WTC11 (cell line): ENCODE measurements around the gene DCUN1D2. TPM values are rescaled to one million over a fixed set of nuclear protein-coding genes. Genes with fewer than 3 reads are reported as not detected.

Experiments
- ATAC-seq: fragments of 200-7000 bp; cut with Tn5 transposase; 2 replicates; pipeline ENCODE4 v1.10.0; 2021; ENCODE audit warnings: mild to moderate bottlenecking, moderate library complexity
- CTCF ChIA-PET: fragments of 300-600 bp; sonication (Branson Sonifier 250); formaldehyde crosslinking; loops from one replicate; lab custom pipeline; 2021; ENCODE audit warnings: antibody characterized with exemption; lab: Charles Lee
- POLR2A ChIA-PET: fragments of 350-600 bp; sonication (Branson Sonifier 250); formaldehyde crosslinking; loops from one replicate; lab custom pipeline; 2021; ENCODE audit warnings: antibody characterized with exemption; lab: Charles Lee
- DNase-seq: peaks from one replicate; pipeline ENCODE4 v3.0.0; 2021; ENCODE audit warnings: low spot score
- H3K27ac Mint-ChIP-seq: 2 replicates; pipeline ENCODE4 v1.8.0; 2021; ENCODE audit warnings: mixed read lengths
- H3K27me3 Mint-ChIP-seq: 2 replicates; pipeline ENCODE4 v1.8.0; 2021; ENCODE audit warnings: low read depth, mild to moderate bottlenecking, moderate library complexity, mixed read lengths
- H3K36me3 Mint-ChIP-seq: 2 replicates; pipeline ENCODE4 v1.8.0; 2021; ENCODE audit warnings: mixed read lengths
- H3K4me1 Mint-ChIP-seq: 2 replicates; pipeline ENCODE4 v1.8.0; 2022; ENCODE audit warnings: mixed read lengths
- H3K4me3 Mint-ChIP-seq: 2 replicates; pipeline ENCODE4 v1.8.0; 2021; ENCODE audit warnings: mild to moderate bottlenecking, moderate library complexity, mixed read lengths
- H3K9me3 Mint-ChIP-seq: 2 replicates; pipeline ENCODE4 v1.8.0; 2021; ENCODE audit warnings: mixed read lengths
- ATF1 ChIP-seq: sonication (generic); formaldehyde crosslinking; IDR thresholded peaks from 2 replicates; pipeline ENCODE4 v1.8.1; 2023; ENCODE audit warnings: mild to moderate bottlenecking, moderate library complexity, missing genetic modification reagents
- CBFB ChIP-seq: sonication (generic); formaldehyde crosslinking; IDR thresholded peaks from 2 replicates; pipeline ENCODE4 v1.8.1; 2022; ENCODE audit warnings: mild to moderate bottlenecking, low read depth, missing genetic modification reagents
- EMX1 ChIP-seq: fragments of 250-450 bp; sonication (Bioruptor Pico); IDR thresholded peaks from 2 replicates; pipeline ENCODE4 v1.8.0; 2021; ENCODE audit warnings: mild to moderate bottlenecking
- FOXJ3 ChIP-seq: sonication (generic); formaldehyde crosslinking; IDR thresholded peaks from 2 replicates; pipeline ENCODE4 v1.9.0; 2021; ENCODE audit warnings: missing genetic modification reagents, mild to moderate bottlenecking, borderline replicate concordance
- FOXK1 ChIP-seq: sonication (generic); formaldehyde crosslinking; IDR thresholded peaks from 2 replicates; pipeline ENCODE4 v1.8.0; 2022; ENCODE audit warnings: mild to moderate bottlenecking, moderate library complexity, missing genetic modification reagents
- GTF2I ChIP-seq: fragments of 250-450 bp; sonication (Bioruptor Pico); conservative IDR thresholded peaks from 2 replicates; pipeline ENCODE4 v1.4.0; 2021; ENCODE audit warnings: mild to moderate bottlenecking
- NR2C2 ChIP-seq: sonication (generic); formaldehyde crosslinking; IDR thresholded peaks from 2 replicates; pipeline ENCODE4 v1.8.0; 2022; ENCODE audit warnings: mild to moderate bottlenecking, missing genetic modification reagents
- OVOL2 ChIP-seq: fragments of 250-450 bp; sonication (Bioruptor Pico); IDR thresholded peaks from 2 replicates; pipeline ENCODE4 v1.9.0; 2021; ENCODE audit warnings: mild to moderate bottlenecking, borderline replicate concordance
- PRRX2 ChIP-seq: fragments of 250-450 bp; sonication (Bioruptor Pico); IDR thresholded peaks from 2 replicates; pipeline ENCODE4 v1.8.0; 2021; ENCODE audit warnings: mild to moderate bottlenecking
- RELA ChIP-seq: sonication (generic); formaldehyde crosslinking; IDR thresholded peaks from 2 replicates; pipeline ENCODE4 v1.8.1; 2022; ENCODE audit warnings: missing genetic modification reagents, mild to moderate bottlenecking, borderline replicate concordance
- TEAD1 ChIP-seq: sonication (generic); formaldehyde crosslinking; IDR thresholded peaks from 2 replicates; pipeline ENCODE4 v1.8.0; 2022; ENCODE audit warnings: mild to moderate bottlenecking, missing genetic modification reagents
- TEAD4 ChIP-seq: sonication (generic); formaldehyde crosslinking; IDR thresholded peaks from 2 replicates; pipeline ENCODE4 v1.8.0; 2022; ENCODE audit warnings: mild to moderate bottlenecking, missing genetic modification reagents
- ZNF396 ChIP-seq: fragments of 250-450 bp; sonication (Bioruptor Pico); IDR thresholded peaks from 2 replicates; pipeline ENCODE4 v1.8.0; 2021; ENCODE audit warnings: mild to moderate bottlenecking, moderate library complexity, borderline replicate concordance
- ZNF423 ChIP-seq: fragments of 250-450 bp; sonication (Bioruptor Pico); IDR thresholded peaks from 2 replicates; pipeline ENCODE4 v2.1.2; 2022; ENCODE audit warnings: mild to moderate bottlenecking, moderate library complexity
- ZNF671 ChIP-seq: fragments of 250-450 bp; sonication (Bioruptor Pico); IDR thresholded peaks from 2 replicates; pipeline ENCODE4 v1.8.0; 2021; ENCODE audit warnings: mild to moderate bottlenecking
- total RNA-seq: library from RNA; stranded (reverse); gene quantifications from 3 replicates; pipeline ENCODE4 v1.2.3, GENCODE V29; 2021
- TF ChIP-seq, protein P1 (sequence below): sonication (generic); formaldehyde crosslinking; conservative IDR thresholded peaks from 2 replicates; pipeline ENCODE4 v1.8.1; 2022; ENCODE audit warnings: mild to moderate bottlenecking, missing genetic modification reagents
- TF ChIP-seq, protein P2 (sequence below): sonication (generic); formaldehyde crosslinking; IDR thresholded peaks from 2 replicates; pipeline ENCODE4 v1.8.0; 2022; ENCODE audit warnings: mild to moderate bottlenecking, missing genetic modification reagents
- TF ChIP-seq, protein P3 (sequence below): sonication (generic); formaldehyde crosslinking; IDR thresholded peaks from 2 replicates; pipeline ENCODE4 v1.8.0; 2023; ENCODE audit warnings: mild to moderate bottlenecking, missing genetic modification reagents
- TF ChIP-seq, protein P4 (sequence below): sonication (generic); formaldehyde crosslinking; IDR thresholded peaks from 2 replicates; pipeline ENCODE4 v1.8.1; 2022; ENCODE audit warnings: mild to moderate bottlenecking, missing genetic modification reagents, moderate library complexity, borderline replicate concordance
- TF ChIP-seq, protein P5 (sequence below): sonication (generic); formaldehyde crosslinking; IDR thresholded peaks from 2 replicates; pipeline ENCODE4 v1.8.0; 2022; ENCODE audit warnings: mild to moderate bottlenecking, missing genetic modification reagents
- TF ChIP-seq, protein P6 (sequence below): sonication (generic); formaldehyde crosslinking; IDR thresholded peaks from 2 replicates; pipeline ENCODE4 v1.8.1; 2023; ENCODE audit warnings: mild to moderate bottlenecking, moderate library complexity, missing genetic modification reagents
- TF ChIP-seq, protein P7 (sequence below): fragments of 250-450 bp; sonication (Bioruptor Pico); IDR thresholded peaks from 2 replicates; pipeline ENCODE4 v1.9.0; 2021; ENCODE audit warnings: mild to moderate bottlenecking

Gene DCUN1D2
- total RNA-seq, 1 experiment from 2014 or later = 42.5 TPM

DNA sequence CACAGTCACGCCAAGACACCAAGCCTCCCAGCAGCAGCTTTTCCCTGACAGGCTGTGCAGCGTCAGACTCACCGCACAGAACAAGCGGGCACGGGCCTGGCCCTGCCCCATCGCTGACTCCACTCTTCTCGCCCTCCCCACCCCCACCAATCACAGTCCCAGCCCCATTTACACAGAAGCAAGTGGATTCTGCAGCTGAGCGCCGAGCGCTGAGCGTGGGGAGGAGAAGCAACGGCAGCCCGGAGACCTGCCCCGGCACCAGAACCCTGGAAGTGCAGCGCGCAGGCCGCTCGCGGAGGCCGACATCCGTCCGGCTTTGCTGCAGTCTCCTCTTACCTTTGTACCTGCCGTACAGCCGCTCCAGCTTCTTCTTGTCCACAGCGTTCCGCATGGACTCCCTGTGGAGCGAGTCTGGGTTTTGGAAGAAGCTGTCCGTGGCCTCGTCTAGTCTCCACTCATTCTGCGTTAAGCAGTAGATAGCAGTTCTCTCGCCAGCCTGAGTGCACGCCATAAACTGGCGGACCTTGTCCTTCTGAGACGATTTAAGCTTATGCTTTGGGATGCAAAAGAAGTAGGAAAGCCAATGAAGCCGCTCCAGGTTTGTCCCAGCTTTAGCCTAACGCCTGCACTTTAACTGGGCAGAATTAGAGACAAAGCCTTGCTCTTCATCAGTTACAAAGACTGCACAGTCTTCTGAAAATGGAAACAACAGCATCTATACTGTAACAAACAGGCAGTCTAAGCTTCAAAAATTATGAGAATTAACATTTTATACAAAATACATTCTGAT, 6.8 kb downstream of the DCUN1D2 start:
- ChIA-PET POLR2A (no interaction called here), CTCF (interaction anchor here (0.6 to 0.7 kb wide), 2 partner anchors 33 to 79 kb away, joined by 3 read pairs; no protein-coding TSS in a partner anchor)
- Mint-ChIP-seq H3K4me3 (no peak overlapping the region; the same call in 1 of the 2 replicates), H3K27me3 (no peaks in the 10 kb centered on the region), H3K9me3 (no peaks in the 10 kb centered on the region)
- ATAC-seq (peak; percentile 44; the same call in 1 of the 2 replicates), DNase-seq (peak; percentile 23)
- TF ChIP-seq RELA (0 out of 2 replicates have a peak, but pooled peaks have one; percentile 33), EMX1 (CRISPR knock-in tag) (no peak), ATF1 (CRISPR knock-in tag) (no peak)
- TF ChIP-seq, all 79 proteins: peak for 1
- Mint-ChIP-seq H3K36me3 (peaks cover 22% of the 10 kb centered on the region), H3K27ac (peak overlapping the region; percentile 85), H3K4me1 (peaks cover 40% of the 10 kb centered on the region)

DNA sequence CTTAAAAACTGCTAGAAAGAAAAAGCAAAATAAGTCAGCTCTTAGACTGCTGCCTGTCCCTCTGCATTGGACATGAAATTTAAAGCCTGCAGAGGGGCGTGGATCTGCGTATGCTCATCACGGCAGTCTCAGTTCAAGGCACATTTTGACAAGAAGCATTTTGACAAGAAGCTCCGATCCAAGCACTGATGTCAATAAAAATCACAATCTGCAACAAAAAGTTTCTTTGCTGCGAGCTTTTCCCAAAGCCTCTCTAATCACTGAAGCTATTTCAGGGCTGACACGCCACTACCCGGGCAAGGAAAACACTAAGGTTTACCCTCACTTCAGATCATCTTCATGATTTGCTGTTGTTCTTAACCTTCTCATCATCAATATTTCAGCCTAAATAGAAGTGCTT, 7.4 kb downstream of the DCUN1D2 start:
- Mint-ChIP-seq H3K27ac (peak overlapping the region; percentile 85), H3K9me3 (no peaks in the 10 kb centered on the region), H3K36me3 (peaks cover 23% of the 10 kb centered on the region), H3K27me3 (no peaks in the 10 kb centered on the region), H3K4me3 (no peak overlapping the region), H3K4me1 (peaks cover 34% of the 10 kb centered on the region)
- no peak for ATAC-seq
- ChIA-PET POLR2A (no interaction called here), CTCF (interaction anchor here (0.8 kb wide), 1 partner anchor 32 kb away, joined by 3 read pairs; no protein-coding TSS in a partner anchor)
- TF ChIP-seq, protein P1, sequence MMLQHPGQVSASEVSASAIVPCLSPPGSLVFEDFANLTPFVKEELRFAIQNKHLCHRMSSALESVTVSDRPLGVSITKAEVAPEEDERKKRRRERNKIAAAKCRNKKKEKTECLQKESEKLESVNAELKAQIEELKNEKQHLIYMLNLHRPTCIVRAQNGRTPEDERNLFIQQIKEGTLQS = no peak
- TF ChIP-seq TEAD1 (CRISPR knock-in tag) (no peak), ZNF396 (CRISPR knock-in tag) (no peak)
- no peak for DNase-seq

DNA sequence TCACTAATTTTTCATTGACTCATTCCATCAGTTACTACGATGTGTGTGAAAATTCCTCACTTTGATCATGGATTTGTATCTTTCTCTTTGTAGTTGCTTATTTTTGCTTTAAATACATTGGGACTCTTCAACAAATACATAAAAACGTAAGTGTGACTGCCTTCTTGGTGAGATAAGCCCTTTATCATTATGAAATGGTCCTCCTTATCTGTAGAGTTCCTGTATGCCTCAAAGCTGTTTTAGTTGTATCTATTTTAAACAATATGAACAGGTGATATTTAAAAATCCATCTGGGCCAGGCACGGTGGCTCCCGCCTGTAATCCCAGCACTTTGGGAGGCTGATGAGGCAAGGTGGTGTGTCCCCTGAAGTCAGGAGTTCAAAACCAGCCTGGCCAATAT, 11.3 kb downstream of the DCUN1D2 start:
- H3K4me3 Mint-ChIP-seq = no peak overlapping the region
- ChIA-PET POLR2A (no interaction called here), CTCF (no interaction called here)
- no peaks in the 10 kb centered on the region for H3K9me3 Mint-ChIP-seq
- peaks cover 58% of the 10 kb centered on the region for H3K36me3 Mint-ChIP-seq
- H3K27me3 Mint-ChIP-seq = no peaks in the 10 kb centered on the region
- H3K4me1 Mint-ChIP-seq = peaks cover 11% of the 10 kb centered on the region
- no peak for ATAC-seq
- DNase-seq = no peak
- TF ChIP-seq OVOL2 (no peak), GTF2I (CRISPR knock-in tag) (no peak), FOXK1 (CRISPR knock-in tag) (no peak)
- no peak overlapping the region for H3K27ac Mint-ChIP-seq

DNA sequence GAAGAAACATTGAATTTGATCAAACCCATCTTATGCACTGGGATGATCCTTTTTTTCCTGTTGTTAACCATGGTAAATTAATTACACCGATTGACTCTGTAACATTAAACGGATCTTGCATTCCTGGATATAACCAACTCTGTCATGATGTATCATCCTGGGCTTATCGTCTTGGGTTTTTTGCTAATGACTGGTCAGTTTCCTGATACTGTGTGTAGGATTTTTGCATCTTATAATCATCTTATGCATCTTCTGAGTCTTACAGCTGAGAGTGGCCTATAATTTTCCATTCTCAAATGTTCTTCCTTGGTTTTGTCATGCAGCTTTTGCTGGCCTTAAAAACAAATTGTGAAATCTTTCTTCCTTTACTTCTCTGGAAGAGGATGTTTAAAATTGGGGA, 12.8 kb downstream of the DCUN1D2 start:
- no peak overlapping the region for H3K4me3 Mint-ChIP-seq
- no peaks in the 10 kb centered on the region for H3K4me1 Mint-ChIP-seq
- no peaks in the 10 kb centered on the region for H3K27me3 Mint-ChIP-seq
- POLR2A ChIA-PET = no interaction called here
- CTCF ChIA-PET = no interaction called here
- H3K27ac Mint-ChIP-seq = no peak overlapping the region
- no peak for DNase-seq
- H3K36me3 Mint-ChIP-seq = peaks cover 62% of the 10 kb centered on the region
- no peaks in the 10 kb centered on the region for H3K9me3 Mint-ChIP-seq
- ATAC-seq = no peak
- TF ChIP-seq, protein P2, sequence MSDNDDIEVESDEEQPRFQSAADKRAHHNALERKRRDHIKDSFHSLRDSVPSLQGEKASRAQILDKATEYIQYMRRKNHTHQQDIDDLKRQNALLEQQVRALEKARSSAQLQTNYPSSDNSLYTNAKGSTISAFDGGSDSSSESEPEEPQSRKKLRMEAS (CRISPR knock-in tag) = no peak
- TF ChIP-seq, protein P3, sequence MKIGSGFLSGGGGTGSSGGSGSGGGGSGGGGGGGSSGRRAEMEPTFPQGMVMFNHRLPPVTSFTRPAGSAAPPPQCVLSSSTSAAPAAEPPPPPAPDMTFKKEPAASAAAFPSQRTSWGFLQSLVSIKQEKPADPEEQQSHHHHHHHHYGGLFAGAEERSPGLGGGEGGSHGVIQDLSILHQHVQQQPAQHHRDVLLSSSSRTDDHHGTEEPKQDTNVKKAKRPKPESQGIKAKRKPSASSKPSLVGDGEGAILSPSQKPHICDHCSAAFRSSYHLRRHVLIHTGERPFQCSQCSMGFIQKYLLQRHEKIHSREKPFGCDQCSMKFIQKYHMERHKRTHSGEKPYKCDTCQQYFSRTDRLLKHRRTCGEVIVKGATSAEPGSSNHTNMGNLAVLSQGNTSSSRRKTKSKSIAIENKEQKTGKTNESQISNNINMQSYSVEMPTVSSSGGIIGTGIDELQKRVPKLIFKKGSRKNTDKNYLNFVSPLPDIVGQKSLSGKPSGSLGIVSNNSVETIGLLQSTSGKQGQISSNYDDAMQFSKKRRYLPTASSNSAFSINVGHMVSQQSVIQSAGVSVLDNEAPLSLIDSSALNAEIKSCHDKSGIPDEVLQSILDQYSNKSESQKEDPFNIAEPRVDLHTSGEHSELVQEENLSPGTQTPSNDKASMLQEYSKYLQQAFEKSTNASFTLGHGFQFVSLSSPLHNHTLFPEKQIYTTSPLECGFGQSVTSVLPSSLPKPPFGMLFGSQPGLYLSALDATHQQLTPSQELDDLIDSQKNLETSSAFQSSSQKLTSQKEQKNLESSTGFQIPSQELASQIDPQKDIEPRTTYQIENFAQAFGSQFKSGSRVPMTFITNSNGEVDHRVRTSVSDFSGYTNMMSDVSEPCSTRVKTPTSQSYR (CRISPR knock-in tag) = no peak
- TF ChIP-seq, protein P4, sequence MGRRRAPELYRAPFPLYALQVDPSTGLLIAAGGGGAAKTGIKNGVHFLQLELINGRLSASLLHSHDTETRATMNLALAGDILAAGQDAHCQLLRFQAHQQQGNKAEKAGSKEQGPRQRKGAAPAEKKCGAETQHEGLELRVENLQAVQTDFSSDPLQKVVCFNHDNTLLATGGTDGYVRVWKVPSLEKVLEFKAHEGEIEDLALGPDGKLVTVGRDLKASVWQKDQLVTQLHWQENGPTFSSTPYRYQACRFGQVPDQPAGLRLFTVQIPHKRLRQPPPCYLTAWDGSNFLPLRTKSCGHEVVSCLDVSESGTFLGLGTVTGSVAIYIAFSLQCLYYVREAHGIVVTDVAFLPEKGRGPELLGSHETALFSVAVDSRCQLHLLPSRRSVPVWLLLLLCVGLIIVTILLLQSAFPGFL = no peak
- TF ChIP-seq TEAD4 (CRISPR knock-in tag) (no peak), CBFB (no peak), ZNF423 (no peak), FOXK1 (CRISPR knock-in tag) (no peak), FOXJ3 (CRISPR knock-in tag) (no peak), PRRX2 (CRISPR knock-in tag) (no peak), NR2C2 (CRISPR knock-in tag) (no peak), ZNF671 (CRISPR knock-in tag) (no peak)
- TF ChIP-seq, protein P5, sequence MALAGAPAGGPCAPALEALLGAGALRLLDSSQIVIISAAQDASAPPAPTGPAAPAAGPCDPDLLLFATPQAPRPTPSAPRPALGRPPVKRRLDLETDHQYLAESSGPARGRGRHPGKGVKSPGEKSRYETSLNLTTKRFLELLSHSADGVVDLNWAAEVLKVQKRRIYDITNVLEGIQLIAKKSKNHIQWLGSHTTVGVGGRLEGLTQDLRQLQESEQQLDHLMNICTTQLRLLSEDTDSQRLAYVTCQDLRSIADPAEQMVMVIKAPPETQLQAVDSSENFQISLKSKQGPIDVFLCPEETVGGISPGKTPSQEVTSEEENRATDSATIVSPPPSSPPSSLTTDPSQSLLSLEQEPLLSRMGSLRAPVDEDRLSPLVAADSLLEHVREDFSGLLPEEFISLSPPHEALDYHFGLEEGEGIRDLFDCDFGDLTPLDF (CRISPR knock-in tag) = no peak
- TF ChIP-seq, protein P6, sequence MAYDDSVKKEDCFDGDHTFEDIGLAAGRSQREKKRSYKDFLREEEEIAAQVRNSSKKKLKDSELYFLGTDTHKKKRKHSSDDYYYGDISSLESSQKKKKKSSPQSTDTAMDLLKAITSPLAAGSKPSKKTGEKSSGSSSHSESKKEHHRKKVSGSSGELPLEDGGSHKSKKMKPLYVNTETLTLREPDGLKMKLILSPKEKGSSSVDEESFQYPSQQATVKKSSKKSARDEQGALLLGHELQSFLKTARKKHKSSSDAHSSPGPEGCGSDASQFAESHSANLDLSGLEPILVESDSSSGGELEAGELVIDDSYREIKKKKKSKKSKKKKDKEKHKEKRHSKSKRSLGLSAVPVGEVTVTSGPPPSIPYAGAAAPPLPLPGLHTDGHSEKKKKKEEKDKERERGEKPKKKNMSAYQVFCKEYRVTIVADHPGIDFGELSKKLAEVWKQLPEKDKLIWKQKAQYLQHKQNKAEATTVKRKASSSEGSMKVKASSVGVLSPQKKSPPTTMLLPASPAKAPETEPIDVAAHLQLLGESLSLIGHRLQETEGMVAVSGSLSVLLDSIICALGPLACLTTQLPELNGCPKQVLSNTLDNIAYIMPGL = no peak
- TF ChIP-seq, protein P7, sequence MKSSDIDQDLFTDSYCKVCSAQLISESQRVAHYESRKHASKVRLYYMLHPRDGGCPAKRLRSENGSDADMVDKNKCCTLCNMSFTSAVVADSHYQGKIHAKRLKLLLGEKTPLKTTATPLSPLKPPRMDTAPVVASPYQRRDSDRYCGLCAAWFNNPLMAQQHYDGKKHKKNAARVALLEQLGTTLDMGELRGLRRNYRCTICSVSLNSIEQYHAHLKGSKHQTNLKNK (CRISPR knock-in tag) = no peak
